Measurements from ENCODE around the gene INTS1.

DNA sequence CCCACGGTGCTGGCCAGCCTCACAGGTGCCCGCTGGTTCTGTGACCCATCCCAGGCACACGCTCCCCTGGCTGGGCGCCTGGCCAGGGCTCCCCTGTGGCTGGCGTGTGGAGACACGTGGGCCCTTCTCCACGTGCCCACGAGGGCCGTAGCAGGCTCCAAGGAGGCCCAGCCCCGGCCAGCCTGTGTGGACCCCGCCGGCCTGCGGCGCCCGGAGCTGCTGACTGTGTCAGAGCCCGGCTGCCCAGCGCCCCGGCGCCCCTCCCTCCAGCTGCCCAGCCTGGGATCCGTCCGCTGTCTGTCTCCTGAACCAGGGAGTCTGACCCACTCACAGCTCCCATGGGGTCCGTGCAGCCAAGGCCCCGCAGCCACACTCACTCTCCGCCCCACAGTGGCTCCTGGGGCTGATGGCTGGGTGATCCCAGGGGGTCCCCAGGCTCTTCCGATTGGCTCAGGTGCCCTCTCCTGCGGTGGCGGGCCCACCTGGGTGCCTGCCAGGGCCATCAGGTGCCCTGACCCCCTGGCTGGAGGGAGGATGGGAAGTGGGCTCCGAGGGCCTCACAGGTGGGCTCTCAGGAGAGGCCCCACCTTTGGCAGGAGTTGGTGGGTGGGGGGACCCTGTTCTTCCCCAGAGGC lies 42.2 kb upstream of the INTS1 start:
- no peak for TF ChIP-seq CTCF (IDR thresholded peaks at IDR 0.05; ENCODE audit: poor library complexity)
- TF ChIP-seq EZH2 (IDR thresholded peaks at IDR 0.05; ENCODE audit: borderline replicate concordance) = no peak

Data from hepatocyte (in vitro differentiated cells).